ENCODE measurements around the gene EDIL3.

EDIL3 gene

GRCh38 chr5:84255315-84255714 lies 129.4 kb downstream of the EDIL3 start:
- peak; percentile 0 for DNase-seq

- no peak for DNase-seq
These were observed 130.7 kb downstream of the EDIL3 start for GRCh38 chr5:84253946-84254345.

GRCh38 chr5:84251503-84251902 lies 133.2 kb downstream of the EDIL3 start:
- DNase-seq, result no peak

- no peak for DNase-seq
These were observed 134.6 kb downstream of the EDIL3 start for GRCh38 chr5:84249918-84250630.

GRCh38 chr5:84248013-84248412 lies 136.7 kb downstream of the EDIL3 start:
- no peak for DNase-seq

- no peak for DNase-seq
These were observed 142.4 kb downstream of the EDIL3 start for GRCh38 chr5:84242286-84242685.

GRCh38 chr5:84239494-84239893 lies 145.2 kb downstream of the EDIL3 start:
- DNase-seq, result no peak

- no peak for DNase-seq
These were observed 147.6 kb downstream of the EDIL3 start for GRCh38 chr5:84237126-84237525.

- DNase-seq, result no peak
These were observed 153.2 kb downstream of the EDIL3 start for GRCh38 chr5:84231433-84231832.

GRCh38 chr5:84229045-84229444 lies 155.6 kb downstream of the EDIL3 start:
- no peak for DNase-seq

- no peak for DNase-seq
These were observed 156.4 kb downstream of the EDIL3 start for GRCh38 chr5:84228266-84228665.

GRCh38 chr5:84227236-84227635 lies 157.4 kb downstream of the EDIL3 start:
- DNase-seq, result no peak

- DNase-seq, result no peak
These were observed 166.1 kb downstream of the EDIL3 start for GRCh38 chr5:84218546-84218945.

- no peak for DNase-seq
These were observed 169.2 kb downstream of the EDIL3 start for GRCh38 chr5:84215521-84215920.

- no peak for DNase-seq
These were observed 170.8 kb downstream of the EDIL3 start for GRCh38 chr5:84213861-84214260.

- DNase-seq, result no peak
These were observed 171.5 kb downstream of the EDIL3 start for GRCh38 chr5:84213212-84213611.

- no peak for DNase-seq
These were observed 179.9 kb downstream of the EDIL3 start for GRCh38 chr5:84204772-84205171.

GRCh38 chr5:84202136-84202535 lies 182.5 kb downstream of the EDIL3 start:
- no peak for DNase-seq

GRCh38 chr5:84197538-84197937 lies 187.1 kb downstream of the EDIL3 start:
- no peak for DNase-seq

- no peak for DNase-seq
These were observed 193.4 kb downstream of the EDIL3 start for GRCh38 chr5:84191281-84191680.

- no peak for DNase-seq
These were observed 199.8 kb downstream of the EDIL3 start for GRCh38 chr5:84184857-84185256.

- no peak for DNase-seq
These were observed 203.6 kb downstream of the EDIL3 start for GRCh38 chr5:84181093-84181492.

GRCh38 chr5:84168841-84169240 lies 215.8 kb downstream of the EDIL3 start:
- DNase-seq, result no peak

GRCh38 chr5:84163671-84164070 lies 221.0 kb downstream of the EDIL3 start:
- no peak for DNase-seq

GRCh38 chr5:84162695-84163094 lies 222.0 kb downstream of the EDIL3 start:
- DNase-seq, result no peak
